Measurements from ENCODE around the gene SPAG6.

The SPAG6 gene

GRCh38 chr10:22366435-22366703, 21.1 kb downstream of the SPAG6 start:
- H3K4me2 ChIP-seq (ENCODE audit: low read depth, low read length, poor library complexity, severe bottlenecking): no peak overlapping the region
- H3K79me2 ChIP-seq (ENCODE audit: insufficient read depth, low read length): no peaks in the 10 kb centered on the region
- no peak overlapping the region for H2AFZ ChIP-seq (ENCODE audit: low read depth, low read length, severe bottlenecking)
- H3F3A ChIP-seq (ENCODE audit: insufficient read depth): no peaks in the 10 kb centered on the region
- TF ChIP-seq EZH2phosphoT487 (conservative IDR thresholded peaks at IDR 0.05; ENCODE audit: low read length) (no peak), CTCF (IDR thresholded peaks at IDR 0.05; ENCODE audit: insufficient read depth, low read length, poor library complexity, severe bottlenecking) (no peak)
- no peaks in the 10 kb centered on the region for H3K36me3 ChIP-seq (ENCODE audit: low read length)
- no peak overlapping the region for H3K4me3 ChIP-seq (ENCODE audit: insufficient read depth, low read length, poor library complexity, severe bottlenecking)
- H4K20me1 ChIP-seq (ENCODE audit: low read depth, low read length): no peaks in the 10 kb centered on the region
- no peaks in the 10 kb centered on the region for H3K9me3 ChIP-seq (ENCODE audit: insufficient read depth, low read length)
- H3K27ac ChIP-seq (ENCODE audit: low read depth, low read length): no peak overlapping the region
- H3K27me3 ChIP-seq (ENCODE audit: low read length): no peaks in the 10 kb centered on the region
- H3K9me2 ChIP-seq (replicated peaks; ENCODE audit: insufficient read depth, low read length): no peaks in the 10 kb centered on the region
- no peak overlapping the region for H3K9ac ChIP-seq (ENCODE audit: low read length)

GRCh38 chr10:22366771-22367170, 21.5 kb downstream of the SPAG6 start:
- Histone ChIP-seq H3K4me3 (ENCODE audit: insufficient read depth, low read length, poor library complexity, severe bottlenecking) (no peak overlapping the region), H3K27me3 (ENCODE audit: low read length) (no peaks in the 10 kb centered on the region), H3K36me3 (ENCODE audit: low read length) (no peaks in the 10 kb centered on the region), H3F3A (ENCODE audit: insufficient read depth) (no peaks in the 10 kb centered on the region), H3K9ac (ENCODE audit: low read length) (no peak overlapping the region), H3K9me3 (ENCODE audit: insufficient read depth, low read length) (no peaks in the 10 kb centered on the region), H3K9me2 (replicated peaks; ENCODE audit: insufficient read depth, low read length) (no peaks in the 10 kb centered on the region), H3K4me2 (ENCODE audit: low read depth, low read length, poor library complexity, severe bottlenecking) (no peak overlapping the region), H3K27ac (ENCODE audit: low read depth, low read length) (no peak overlapping the region), H3K79me2 (ENCODE audit: insufficient read depth, low read length) (no peaks in the 10 kb centered on the region), H4K20me1 (ENCODE audit: low read depth, low read length) (no peaks in the 10 kb centered on the region), H2AFZ (ENCODE audit: low read depth, low read length, severe bottlenecking) (no peak overlapping the region)
- TF ChIP-seq CTCF (IDR thresholded peaks at IDR 0.05; ENCODE audit: insufficient read depth, low read length, poor library complexity, severe bottlenecking): no peak
- no peak for TF ChIP-seq EZH2phosphoT487 (conservative IDR thresholded peaks at IDR 0.05; ENCODE audit: low read length)

- H3K27ac ChIP-seq (ENCODE audit: low read depth, low read length): no peak overlapping the region
- H3K4me3 ChIP-seq (ENCODE audit: insufficient read depth, low read length, poor library complexity, severe bottlenecking): no peak overlapping the region
- no peaks in the 10 kb centered on the region for H4K20me1 ChIP-seq (ENCODE audit: low read depth, low read length)
- TF ChIP-seq EZH2phosphoT487 (conservative IDR thresholded peaks at IDR 0.05; ENCODE audit: low read length) (no peak), CTCF (IDR thresholded peaks at IDR 0.05; ENCODE audit: insufficient read depth, low read length, poor library complexity, severe bottlenecking) (no peak)
- no peak overlapping the region for H3K4me2 ChIP-seq (ENCODE audit: low read depth, low read length, poor library complexity, severe bottlenecking)
- no peaks in the 10 kb centered on the region for H3K79me2 ChIP-seq (ENCODE audit: insufficient read depth, low read length)
- no peak overlapping the region for H3K9ac ChIP-seq (ENCODE audit: low read length)
- no peaks in the 10 kb centered on the region for H3F3A ChIP-seq (ENCODE audit: insufficient read depth)
- no peaks in the 10 kb centered on the region for H3K27me3 ChIP-seq (ENCODE audit: low read length)
- no peaks in the 10 kb centered on the region for H3K9me2 ChIP-seq (replicated peaks; ENCODE audit: insufficient read depth, low read length)
- no peaks in the 10 kb centered on the region for H3K9me3 ChIP-seq (ENCODE audit: insufficient read depth, low read length)
- no peak overlapping the region for H2AFZ ChIP-seq (ENCODE audit: low read depth, low read length, severe bottlenecking)
- H3K36me3 ChIP-seq (ENCODE audit: low read length): no peaks in the 10 kb centered on the region
Measured at GRCh38 chr10:22367471-22367870, 22.2 kb downstream of the SPAG6 start.

GRCh38 chr10:22368402-22368801, 23.1 kb downstream of the SPAG6 start:
- Histone ChIP-seq H3K4me3 (ENCODE audit: insufficient read depth, low read length, poor library complexity, severe bottlenecking) (no peak overlapping the region), H4K20me1 (ENCODE audit: low read depth, low read length) (no peaks in the 10 kb centered on the region), H3K4me2 (ENCODE audit: low read depth, low read length, poor library complexity, severe bottlenecking) (no peak overlapping the region), H3K9me2 (replicated peaks; ENCODE audit: insufficient read depth, low read length) (no peaks in the 10 kb centered on the region), H3K9ac (ENCODE audit: low read length) (no peak overlapping the region), H3K9me3 (ENCODE audit: insufficient read depth, low read length) (no peaks in the 10 kb centered on the region), H3K27me3 (ENCODE audit: low read length) (no peaks in the 10 kb centered on the region), H3F3A (ENCODE audit: insufficient read depth) (no peaks in the 10 kb centered on the region), H3K36me3 (ENCODE audit: low read length) (no peaks in the 10 kb centered on the region), H3K27ac (ENCODE audit: low read depth, low read length) (no peak overlapping the region), H3K79me2 (ENCODE audit: insufficient read depth, low read length) (no peaks in the 10 kb centered on the region), H2AFZ (ENCODE audit: low read depth, low read length, severe bottlenecking) (no peak overlapping the region)
- no peak for TF ChIP-seq EZH2phosphoT487 (conservative IDR thresholded peaks at IDR 0.05; ENCODE audit: low read length)
- TF ChIP-seq CTCF (IDR thresholded peaks at IDR 0.05; ENCODE audit: insufficient read depth, low read length, poor library complexity, severe bottlenecking): no peak

All from SU-DHL-6 (cell line).